GM18505 (cell line): Measurements from ENCODE around the gene ZNF627.
A peak's percentile ranks its signal among the peaks of the same experiment; 100 is the strongest.
"Not testable (repeated sequence)": the region's sequence is repeated elsewhere in the genome, so short reads cannot be mapped to it uniquely, and the experiment has no call there.

Source experiments
- ATAC-seq: cut with Tn5 transposase; IDR thresholded peaks from one replicate; pipeline ENCODE4 v1.9.1; 2021; ENCODE audit not compliant: unreplicated experiment
- POLR2A ChIP-seq: IDR thresholded peaks from 4 replicates; pipeline ENCODE4 v1.6.1; 2011; ENCODE audit warnings: borderline replicate concordance; ENCODE audit not compliant: insufficient read depth, insufficient read length; ENCODE audit errors: extremely low read depth

The ZNF627 gene

DNA sequence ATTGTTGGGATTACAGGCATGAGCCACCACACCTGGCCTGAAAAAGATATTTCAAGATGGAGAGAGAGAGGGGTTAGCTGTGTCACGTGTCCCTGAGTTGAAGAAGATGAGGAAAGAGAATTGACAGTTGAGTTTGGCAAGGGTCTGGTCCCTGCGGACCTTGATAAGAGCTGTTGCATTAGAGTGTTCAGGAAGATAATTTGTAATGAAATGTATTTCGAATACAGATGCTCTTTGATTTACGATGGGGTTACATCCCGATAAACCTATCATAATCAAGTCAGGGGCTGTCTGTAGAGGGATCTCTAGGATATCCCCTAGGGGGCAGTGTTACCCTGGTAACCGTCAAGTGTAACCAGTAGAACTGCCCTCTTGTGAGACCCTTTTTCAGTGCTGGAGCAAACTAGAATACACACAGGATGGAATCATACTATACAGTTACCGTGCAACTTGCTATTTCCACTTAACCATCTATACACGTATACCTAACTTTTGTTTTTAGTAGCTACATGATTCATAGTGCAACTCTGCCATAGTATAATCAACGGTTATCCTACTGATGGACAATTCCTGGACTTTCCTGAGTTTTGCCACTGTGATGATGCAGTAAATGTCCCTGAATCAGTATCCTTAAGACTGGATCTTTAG is 36.8 kb upstream of the ZNF627 start:
- no peak for ATAC-seq
- peak; percentile 17 for TF ChIP-seq POLR2A

DNA sequence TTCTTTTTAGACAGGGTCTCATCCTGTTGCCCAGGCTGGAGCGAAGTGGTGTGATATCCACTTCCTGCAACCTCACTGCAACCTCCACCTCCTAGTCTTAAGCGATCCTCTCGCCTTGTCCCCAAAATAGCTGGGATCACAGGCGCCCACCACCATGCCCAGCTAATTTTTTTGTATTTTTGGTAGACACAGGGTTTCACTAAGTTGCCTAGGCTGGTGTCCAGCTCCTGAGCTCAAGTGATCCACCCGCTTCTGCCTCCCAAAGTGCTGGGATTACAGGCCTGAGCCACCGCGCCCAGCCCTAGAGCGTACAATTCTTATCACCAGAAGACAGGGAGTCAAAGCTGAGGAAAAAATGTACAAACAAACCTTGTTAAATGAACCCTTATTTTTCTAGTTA is 33.8 kb upstream of the ZNF627 start:
- TF ChIP-seq POLR2A, result no peak
- no peak for ATAC-seq

DNA sequence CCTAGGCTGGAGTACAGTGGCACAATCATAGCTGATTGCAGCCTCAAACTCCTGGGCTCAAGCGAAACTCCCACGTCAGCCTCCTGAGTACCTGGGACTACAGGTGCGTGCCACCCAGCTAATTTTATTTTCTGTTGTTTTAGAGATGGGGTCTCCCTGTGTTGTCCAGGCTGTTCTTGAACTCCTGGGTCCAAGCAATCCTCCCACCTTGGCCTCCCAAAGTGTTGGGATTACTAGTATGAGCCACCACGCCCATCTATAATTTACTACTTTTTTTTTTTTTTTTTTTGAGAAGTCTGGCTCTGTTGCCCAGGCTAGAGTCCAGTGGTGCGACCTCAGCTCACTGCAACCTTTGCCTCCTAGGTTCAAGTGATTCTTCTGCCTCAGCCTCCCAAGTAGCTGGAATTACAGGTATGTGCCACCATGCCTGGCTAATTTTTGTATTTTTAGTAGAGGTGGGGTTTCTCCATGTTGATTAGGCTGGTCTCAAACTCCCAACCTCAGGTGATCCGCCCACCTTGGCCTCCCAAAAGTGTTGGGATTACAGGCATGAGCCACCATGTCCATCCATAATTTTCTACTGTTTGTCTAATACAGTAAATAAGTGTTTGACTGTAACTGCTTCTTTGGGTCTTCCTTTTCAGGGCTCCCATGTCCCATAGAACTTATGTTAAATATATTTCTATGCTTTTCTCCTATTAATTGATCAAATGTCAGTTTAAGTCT is 33.0 kb upstream of the ZNF627 start:
- not testable (repeated sequence) for ATAC-seq

DNA sequence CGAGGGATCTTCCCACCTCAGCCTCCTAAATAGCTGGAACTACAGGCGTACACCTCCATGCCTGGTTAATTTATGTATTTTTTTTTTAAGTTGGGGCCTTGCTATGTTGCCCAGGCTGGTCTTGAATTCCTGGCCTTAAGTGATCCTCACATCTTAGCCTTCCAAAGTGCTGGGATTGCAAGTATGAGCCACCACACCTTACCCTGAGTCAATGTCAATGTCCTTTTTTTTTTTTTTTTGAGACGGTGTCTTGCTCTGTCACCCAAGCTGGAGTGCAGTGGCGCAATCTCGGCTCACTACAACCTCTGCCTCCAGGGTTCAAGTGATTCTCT is 31.7 kb upstream of the ZNF627 start:
- ATAC-seq, result not testable (repeated sequence)

DNA sequence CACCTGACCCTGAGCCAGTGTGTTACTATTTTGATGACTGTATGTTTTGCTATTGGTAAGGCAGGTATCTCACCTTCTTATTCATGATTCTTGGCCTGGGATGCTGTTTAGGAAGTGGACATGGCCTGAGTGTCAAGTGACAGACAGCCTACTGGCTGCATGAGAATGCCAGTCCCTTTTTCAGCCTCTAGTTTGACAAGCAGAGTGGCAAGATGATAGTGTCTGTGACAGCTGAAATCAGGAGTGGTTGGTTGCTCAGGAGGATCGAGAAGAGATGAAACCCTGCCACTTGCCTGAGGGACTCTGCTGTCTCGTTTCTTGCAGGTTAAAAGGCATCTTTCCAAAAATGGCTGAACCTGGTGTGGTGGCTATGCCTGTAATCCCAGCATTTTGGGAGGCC is 31.1 kb upstream of the ZNF627 start:
- ATAC-seq, result no peak
- TF ChIP-seq POLR2A, result no peak

DNA sequence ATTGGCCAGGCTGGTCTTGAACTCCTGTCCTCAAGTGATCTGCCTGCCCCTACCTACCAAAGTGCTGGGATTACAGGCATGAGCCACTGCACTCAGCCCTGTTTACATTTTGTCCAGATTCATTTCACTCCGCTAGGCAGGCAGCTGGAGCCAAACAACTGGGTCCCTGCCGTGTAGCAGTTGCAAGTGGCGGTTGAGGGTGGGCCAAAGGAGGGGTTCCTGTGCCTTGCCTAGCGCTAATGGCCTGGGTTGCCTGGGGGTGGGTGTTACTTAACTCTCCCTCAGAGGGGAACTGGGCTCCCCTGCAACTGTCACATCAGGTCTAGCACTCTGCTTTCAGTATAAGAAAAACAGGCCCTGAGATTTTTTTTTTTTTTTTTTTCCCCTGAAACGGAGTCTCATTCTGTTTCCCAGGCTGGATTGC is 27.2 kb upstream of the ZNF627 start:
- ATAC-seq, result no peak
- TF ChIP-seq POLR2A, result no peak

DNA sequence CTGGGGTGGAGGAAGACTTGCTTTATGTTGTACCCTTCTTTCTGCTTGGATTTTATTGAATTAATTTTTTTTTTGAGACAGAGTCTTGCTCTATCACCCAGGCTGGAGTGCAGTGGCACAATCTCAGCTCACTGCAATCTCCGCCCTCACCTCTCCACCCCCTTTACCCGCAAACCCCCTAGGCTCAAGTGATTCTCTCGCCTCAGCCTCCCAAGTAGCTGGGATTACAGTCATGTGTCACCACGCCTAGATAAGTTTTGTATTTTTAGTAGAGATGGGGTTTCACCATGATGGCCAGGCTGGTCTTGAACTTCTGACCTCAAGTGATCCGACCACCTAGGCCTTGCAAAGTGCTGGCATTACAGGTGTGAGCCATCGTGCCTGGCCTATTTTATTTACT is 23.9 kb upstream of the ZNF627 start:
- not testable (repeated sequence) for ATAC-seq

DNA sequence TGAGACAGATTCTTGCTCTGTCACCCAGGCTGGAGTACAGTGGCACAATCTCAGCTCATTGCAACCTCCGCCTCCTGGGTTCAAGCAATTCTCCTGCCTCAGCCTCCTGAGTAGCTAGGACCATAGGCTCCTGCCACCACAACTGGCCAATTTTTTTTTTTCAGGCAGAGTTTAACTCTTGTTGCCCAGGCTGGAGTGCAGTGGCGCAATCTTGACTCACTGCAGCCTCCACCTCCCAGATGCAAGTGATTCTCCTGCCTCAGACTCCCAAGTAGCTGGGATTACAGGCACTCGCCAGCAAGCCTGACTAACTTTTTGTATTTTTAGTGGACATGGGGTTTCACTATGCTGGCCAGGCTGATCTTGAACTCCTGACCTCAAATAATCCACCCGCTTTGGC is 23.5 kb upstream of the ZNF627 start:
- not testable (repeated sequence) for ATAC-seq

DNA sequence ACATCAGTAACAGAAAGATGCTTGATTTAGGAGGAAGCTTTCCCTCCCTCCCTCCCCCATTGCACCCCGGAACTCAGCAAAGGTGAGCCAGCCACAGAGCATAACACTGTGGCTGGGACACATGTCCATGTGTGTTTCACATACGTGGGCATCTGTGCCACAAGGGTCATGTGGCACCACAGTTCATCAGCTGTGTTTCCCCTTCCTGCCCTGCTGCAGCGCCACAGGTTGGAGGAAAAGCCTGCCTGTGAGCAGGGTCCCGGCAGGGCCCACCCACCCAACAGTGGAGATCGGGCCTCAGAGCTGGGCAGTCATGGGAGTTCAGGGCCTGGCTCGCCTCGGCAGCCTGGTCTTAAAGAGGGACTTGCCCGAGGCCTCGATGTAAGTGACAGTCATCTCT is 22.6 kb upstream of the ZNF627 start:
- no peak for TF ChIP-seq POLR2A
- ATAC-seq, result no peak

DNA sequence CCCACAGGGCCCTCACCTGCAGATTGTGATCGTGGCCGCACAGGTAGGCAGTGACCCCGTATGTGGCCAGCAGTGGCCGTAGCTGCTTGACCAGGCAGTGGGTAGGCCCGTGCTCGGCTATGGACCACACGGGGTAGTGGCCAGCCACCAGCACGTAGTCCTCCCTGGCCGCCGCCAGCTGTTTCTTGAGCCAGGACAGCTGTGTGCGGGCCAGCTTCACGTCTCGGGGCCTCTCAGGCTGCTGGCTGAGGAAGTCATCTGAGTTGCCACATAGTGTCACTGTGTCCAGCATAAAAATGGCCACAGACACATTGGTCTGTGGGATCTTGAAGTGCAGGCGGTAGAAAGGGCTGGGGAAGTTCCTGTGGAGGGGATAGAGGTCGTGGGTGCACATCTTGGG is 21.1 kb upstream of the ZNF627 start:
- TF ChIP-seq POLR2A, result no peak

DNA sequence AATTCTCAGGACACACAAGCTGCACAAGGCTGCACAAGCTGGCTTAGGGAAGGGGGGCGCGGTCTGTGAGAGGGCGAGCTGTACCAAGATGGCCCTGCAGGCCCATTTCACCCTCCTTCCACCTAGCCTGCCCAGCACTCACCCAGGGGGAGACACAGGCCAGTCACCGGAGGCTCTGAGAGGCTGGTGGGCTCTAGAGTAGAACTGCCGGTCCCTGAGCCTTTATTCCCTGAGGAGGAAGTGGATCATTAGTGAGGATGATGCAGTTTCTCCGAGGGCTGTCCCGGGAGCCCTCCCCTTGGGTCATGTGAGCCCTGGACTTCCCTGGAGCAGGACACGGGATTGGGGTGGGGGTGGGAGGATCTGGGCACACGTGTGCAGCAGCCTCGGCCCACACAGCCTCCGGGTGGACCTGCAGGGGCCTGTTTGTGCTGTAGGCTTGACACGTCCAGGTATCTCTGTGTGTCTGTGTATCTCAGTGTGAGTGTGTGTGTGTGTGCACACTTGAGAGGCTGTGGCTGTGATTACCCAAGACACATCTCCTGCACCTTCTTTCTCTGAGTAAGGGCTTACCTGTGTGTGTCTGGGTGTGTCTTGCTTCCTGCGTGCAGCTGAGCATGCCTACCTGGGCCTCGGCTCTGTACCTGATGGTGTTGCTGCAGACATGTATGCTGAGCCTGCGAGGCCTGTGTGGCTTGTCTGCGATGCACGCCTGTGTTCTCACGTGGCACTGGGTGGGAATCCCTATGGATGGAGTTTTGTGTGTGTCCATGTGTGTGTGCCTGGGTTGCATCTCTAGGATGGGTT is 19.6 kb upstream of the ZNF627 start, which contains the start of gene ACP5:
Gene ACP5 (minus strand): TSS at position 195 of the 807 bp plus-strand sequence. CDS start 328 bp downstream, outside the sequence.
- TF ChIP-seq POLR2A, result no peak
- no peak for ATAC-seq

More for the DNA sequence above, 21.1 kb upstream of the ZNF627 start:
- no peak for ATAC-seq

DNA sequence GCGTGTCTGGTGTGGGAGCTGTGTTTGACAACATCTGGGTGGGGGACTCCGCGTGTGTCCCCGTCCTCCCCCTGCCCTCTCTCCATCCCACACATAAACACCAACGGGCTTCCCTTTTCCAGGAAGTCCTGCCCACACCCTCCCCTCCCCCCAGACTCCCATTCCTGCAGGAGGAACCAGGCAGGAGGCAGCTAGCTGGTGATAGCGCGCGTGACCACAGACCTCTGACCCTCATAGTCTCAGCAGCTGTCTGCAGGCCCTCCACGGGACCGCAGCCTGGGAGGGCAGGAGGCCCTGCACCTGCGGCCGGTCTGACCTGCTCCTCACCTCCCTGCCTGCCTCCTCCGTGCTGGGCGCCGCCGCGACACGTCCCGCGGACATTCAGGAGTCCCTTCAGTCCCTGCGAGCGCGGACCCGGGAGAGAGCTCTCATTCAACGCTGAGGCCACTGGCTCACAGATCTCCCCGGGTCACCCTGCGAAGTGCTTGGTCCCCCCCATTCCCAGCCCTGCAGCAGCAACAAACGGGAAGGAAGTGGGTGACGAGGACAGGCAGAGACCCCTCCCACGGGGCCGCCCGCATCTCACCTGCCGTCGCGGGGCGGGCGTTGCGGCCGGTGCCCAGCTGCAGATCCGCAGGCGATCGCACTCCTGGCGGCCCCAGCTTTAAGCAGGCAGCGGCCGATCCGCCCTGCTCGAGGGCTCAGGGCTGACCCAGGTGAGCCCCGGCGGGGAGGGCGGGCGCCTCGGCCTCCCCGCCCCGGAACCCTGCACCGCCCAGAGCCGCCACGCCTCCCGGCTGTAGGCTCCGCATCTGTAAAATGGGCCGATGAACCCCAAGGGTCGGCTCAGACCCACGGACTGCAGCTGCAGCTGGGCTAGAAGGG is 18.8 kb upstream of the ZNF627 start:
- peak; percentile 57 for TF ChIP-seq POLR2A
- no peak for ATAC-seq

DNA sequence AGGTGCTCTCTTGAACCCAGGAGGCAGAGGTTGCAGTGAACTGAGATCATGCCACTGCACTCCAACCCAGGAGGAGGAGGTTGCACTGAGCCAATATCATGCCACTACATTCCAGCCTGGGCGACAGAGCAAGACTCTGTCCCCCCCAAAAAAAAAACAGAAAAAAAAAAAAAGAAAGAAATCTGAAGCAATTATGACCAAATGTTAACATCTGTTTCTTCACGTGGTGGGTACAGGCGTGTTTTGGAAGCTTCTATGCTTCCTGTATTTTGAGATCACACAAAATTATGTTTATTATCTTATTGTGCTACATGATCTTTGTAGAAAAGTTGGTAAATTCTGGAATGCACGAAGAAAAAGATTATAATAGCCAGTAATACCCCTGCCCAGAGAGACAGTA is 17.2 kb upstream of the ZNF627 start:
- ATAC-seq, result no peak
- no peak for TF ChIP-seq POLR2A
